Stimulated activated CD8-positive, alpha-beta memory T cell treated with anti-CD3 and anti-CD28 coated beads, Interleukin-7, amount 100 ng/mL, for 48 hours (primary cell): Measurements from ENCODE around the gene STXBP5.

Experiments
- DNase-seq, 2 donors: peaks; one replicate each; pipeline ENCODE4 v3.0.0-alpha.2; 2020; ENCODE audit warnings: low read depth in 1 of 2; ENCODE audit errors: extremely low read depth in 1 of 2

The STXBP5 gene

GRCh38 chr6:147285087-147285855 is 81.1 kb downstream of the STXBP5 start:
- DNase-seq = no peak

- DNase-seq = no peak
Observed at GRCh38 chr6:147287869-147288271, 83.7 kb downstream of the STXBP5 start.

- no peak for DNase-seq
Observed at GRCh38 chr6:147297124-147297523, 92.9 kb downstream of the STXBP5 start.

GRCh38 chr6:147297663-147298316 is 93.6 kb downstream of the STXBP5 start:
- no peak for DNase-seq

GRCh38 chr6:147298461-147298860 is 94.2 kb downstream of the STXBP5 start:
- no peak for DNase-seq

- no peak for DNase-seq
Observed at GRCh38 chr6:147299035-147299434, 94.8 kb downstream of the STXBP5 start.

- no peak for DNase-seq
Observed at GRCh38 chr6:147301070-147301469, 96.9 kb downstream of the STXBP5 start.

- DNase-seq = no peak
Observed at GRCh38 chr6:147304016-147304415, 99.8 kb downstream of the STXBP5 start.

- no peak for DNase-seq
Observed at GRCh38 chr6:147310521-147310920, 106.3 kb downstream of the STXBP5 start.

GRCh38 chr6:147311218-147311617 is 107.0 kb downstream of the STXBP5 start:
- no peak for DNase-seq

- DNase-seq = no peak
Observed at GRCh38 chr6:147321260-147321659, 117.0 kb downstream of the STXBP5 start.

GRCh38 chr6:147322299-147323162 is 118.3 kb downstream of the STXBP5 start:
- DNase-seq = peak in 1 of 2 donors; percentile 8

- DNase-seq = no peak
Observed at GRCh38 chr6:147325557-147325956, 121.3 kb downstream of the STXBP5 start.

- DNase-seq = no peak
Observed at GRCh38 chr6:147331401-147331800, 127.2 kb downstream of the STXBP5 start.

GRCh38 chr6:147337921-147338320 is 133.7 kb downstream of the STXBP5 start:
- no peak for DNase-seq

GRCh38 chr6:147341486-147341885 is 137.3 kb downstream of the STXBP5 start:
- DNase-seq = no peak

- DNase-seq = no peak
Observed at GRCh38 chr6:147345902-147346301, 141.7 kb downstream of the STXBP5 start.

GRCh38 chr6:147347179-147347881 is 143.1 kb downstream of the STXBP5 start:
- no peak for DNase-seq

GRCh38 chr6:147347882-147348575 is 143.8 kb downstream of the STXBP5 start:
- no peak for DNase-seq

GRCh38 chr6:147361311-147361981 is 157.2 kb downstream of the STXBP5 start:
- DNase-seq = no peak
